CD14-positive monocyte (primary cell): Measurements from ENCODE around the gene PARP15. TPM values are rescaled to one million over a fixed set of nuclear protein-coding genes. Genes with fewer than 3 reads are reported as not detected.

Source experiments
- DNase-seq, 3 donors: peaks; one replicate each; pipeline ENCODE4 v3.0.0-alpha.2; 2011 to 2022
- H2AFZ ChIP-seq: 2 replicates; pipeline ENCODE4 v1.6.0; 2012; ENCODE audit warnings: mild to moderate bottlenecking, low read depth, low read length, inconsistent platforms; ENCODE audit not compliant: insufficient read depth, poor library complexity, severe bottlenecking
- H3K27ac ChIP-seq, 2 donors: 1 replicate in 1 of 2; 2 replicates in 1 of 2; pipeline ENCODE4 v1.5.1; 2012 to 2013; ENCODE audit warnings: low read length in 2 of 2, control low read depth in 1 of 2, inconsistent platforms in 1 of 2, low read depth in 1 of 2, mild to moderate bottlenecking in 1 of 2
- H3K27me3 ChIP-seq, 2 donors: one replicate each; pipeline versions ENCODE4 v1.6.0 to v1.6.1; 2011 to 2013; ENCODE audit warnings: low read length in 2 of 2; ENCODE audit not compliant: control insufficient read depth in 2 of 2, insufficient read depth in 2 of 2
- H3K36me3 ChIP-seq, 2 donors: replicated peaks in 1 of 2; 1 replicate in 1 of 2; 2 replicates in 1 of 2; pipeline versions ENCODE4 v1.5.1 to v1.6.1; 2012 to 2013; ENCODE audit warnings: low read length in 2 of 2, control low read depth in 1 of 2, inconsistent platforms in 1 of 2, mild to moderate bottlenecking in 1 of 2; ENCODE audit not compliant: insufficient read depth in 2 of 2, control insufficient read depth in 1 of 2
- H3K4me1 ChIP-seq, 2 donors: 1 replicate in 1 of 2; 2 replicates in 1 of 2; pipeline versions ENCODE4 v1.5.1 to v1.6.1; 2012 to 2013; ENCODE audit warnings: low read length in 2 of 2, control low read depth in 1 of 2, inconsistent platforms in 1 of 2, mild to moderate bottlenecking in 1 of 2, moderate library complexity in 1 of 2; ENCODE audit not compliant: insufficient read depth in 2 of 2, control insufficient read depth in 1 of 2
- H3K4me2 ChIP-seq: replicated peaks from 2 replicates; pipeline ENCODE3; 2012; ENCODE audit warnings: low read length, moderate library complexity, mild to moderate bottlenecking; ENCODE audit not compliant: poor library complexity, severe bottlenecking; ENCODE audit errors: extremely low read depth
- H3K4me3 ChIP-seq, 3 experiments: fragments of 200-600 bp in 1 of 3; sonication (generic) in 1 of 3; replicated peaks in 1 of 3; 1 replicate in 2 of 3; 2 replicates in 1 of 3; pipeline ENCODE4 v1.5.1; 2011 to 2013; ENCODE audit warnings: low read length in 3 of 3, mild to moderate bottlenecking in 3 of 3, control low read depth in 2 of 3, low read depth in 2 of 3, inconsistent platforms in 1 of 3, moderate library complexity in 1 of 3
- H3K79me2 ChIP-seq: 2 replicates; pipeline ENCODE4 v1.6.0; 2012; ENCODE audit warnings: mild to moderate bottlenecking, control low read depth, inconsistent platforms, low read length, moderate library complexity; ENCODE audit not compliant: insufficient read depth
- H3K9ac ChIP-seq: 2 replicates; pipeline ENCODE4 v1.6.0; 2017; ENCODE audit warnings: low read length, mild to moderate bottlenecking; ENCODE audit not compliant: insufficient read depth, poor library complexity, severe bottlenecking
- H3K9me3 ChIP-seq, 2 donors: replicated peaks in 1 of 2; 1 replicate in 1 of 2; 2 replicates in 1 of 2; pipeline versions ENCODE4 v1.5.1 to v1.6.1; 2012 to 2013; ENCODE audit warnings: low read length in 2 of 2, control low read depth in 1 of 2; ENCODE audit not compliant: control insufficient read depth in 1 of 2, insufficient read depth in 1 of 2
- H4K20me1 ChIP-seq: 2 replicates; pipeline ENCODE4 v1.6.0; 2012; ENCODE audit warnings: mild to moderate bottlenecking, low read length, control low read depth, moderate library complexity; ENCODE audit not compliant: insufficient read depth
- H3K27ac Mint-ChIP-seq, 7 donors: one replicate each; pipeline ENCODE4 v1.8.0; 2020; ENCODE audit warnings: mild to moderate bottlenecking in 7 of 7, mixed read lengths in 7 of 7, moderate library complexity in 6 of 7, inconsistent platforms in 2 of 7
- H3K27me3 Mint-ChIP-seq, 3 donors: one replicate each; pipeline ENCODE4 v1.8.0; 2021 to 2022; ENCODE audit warnings: low read depth in 3 of 3, mild to moderate bottlenecking in 3 of 3, mixed read lengths in 3 of 3, moderate library complexity in 3 of 3, inconsistent platforms in 1 of 3
- H3K36me3 Mint-ChIP-seq, 2 donors: one replicate each; pipeline ENCODE4 v1.8.0; 2020; ENCODE audit warnings: mixed read lengths in 2 of 2, inconsistent platforms in 1 of 2, mild to moderate bottlenecking in 1 of 2
- H3K4me1 Mint-ChIP-seq: one replicate; pipeline ENCODE4 v1.8.0; 2020; ENCODE audit warnings: mild to moderate bottlenecking, mixed read lengths
- H3K4me3 Mint-ChIP-seq, 2 donors: one replicate each; pipeline ENCODE4 v1.8.0; 2020; ENCODE audit warnings: mild to moderate bottlenecking in 2 of 2, mixed read lengths in 2 of 2, moderate library complexity in 1 of 2
- H3K9me3 Mint-ChIP-seq, 7 donors: one replicate each; pipeline ENCODE4 v1.8.0; 2020 to 2022; ENCODE audit warnings: mixed read lengths in 7 of 7, mild to moderate bottlenecking in 6 of 7, moderate library complexity in 6 of 7, inconsistent platforms in 2 of 7
- CTCF ChIP-seq: fragments of 200-600 bp; IDR thresholded peaks from one replicate; pipeline ENCODE4 v1.8.0; 2022; ENCODE audit warnings: antibody characterized with exemption, mild to moderate bottlenecking
- WGBS: methylation state at CpG from one replicate; pipeline ENCODE4 v1.1.5; 2013; ENCODE audit warnings: missing lambda C conversion rate; ENCODE audit not compliant: insufficient coverage; 5-methylcytosine and 5-hydroxymethylcytosine counted together
- intact Hi-C, 2 donors: fragments of 100-400 bp; cut with micrococcal nuclease; formaldehyde crosslinking; loops; one replicate each; pipeline versions ENCODE4 v1.15.0 to v1.15.1; 2023
- polyA plus RNA-seq, 3 donors: library from polyadenylated mRNA; depleted of rRNA in 1 of 3; unstranded in 2 of 3; stranded (reverse) in 1 of 3; fragments of 300-500 nt in 2 of 3; fragments of >200 nt in 1 of 3; fragmentation: Illumina TruSeq in 2 of 3; gene quantifications; 1 replicate in 2 of 3; 2 replicates in 1 of 3; pipeline ENCODE4 v1.2.3, GENCODE V29; 2012 to 2021

The PARP15 gene
- polyA plus RNA-seq, 3 donors, result 0.23 to 4.4 (median 0.28) TPM

- H3K4me1 Mint-ChIP-seq, result peaks cover 3% of the 10 kb centered on the region
- peaks cover 0 to 2% (median 0%) of the 10 kb centered on the region in 3 donors for H3K27me3 Mint-ChIP-seq
- H3K27me3 ChIP-seq, result no peaks in the 10 kb centered on the region
- no peaks in the 10 kb centered on the region for H4K20me1 ChIP-seq
- H3K4me2 ChIP-seq, result no peak overlapping the region
- no peaks in the 10 kb centered on the region for H3K79me2 ChIP-seq
- H2AFZ ChIP-seq, result no peak overlapping the region
- WGBS, result 91% methylated on average over 7 of the region's 8 CpGs
- H3K27ac ChIP-seq, result no peak overlapping the region
- H3K27ac Mint-ChIP-seq, result no peak overlapping the region
- no peak overlapping the region for H3K9ac ChIP-seq
- H3K9me3 ChIP-seq, result no peaks in the 10 kb centered on the region
- no peaks in the 10 kb centered on the region for H3K36me3 ChIP-seq
- H3K9me3 Mint-ChIP-seq, result no peaks in the 10 kb centered on the region
- no peak overlapping the region for H3K4me3 Mint-ChIP-seq
- no peak for DNase-seq
- no peak for TF ChIP-seq CTCF
- H3K4me1 ChIP-seq, result no peaks in the 10 kb centered on the region
- intact Hi-C loops, result no loop called here
- no peak overlapping the region for H3K4me3 ChIP-seq
- peaks cover 0 to 21% of the 10 kb centered on the region in 2 donors for H3K36me3 Mint-ChIP-seq
Observed at GRCh38 chr3:122623031-122623829, 45.8 kb downstream of the PARP15 start.

- peaks cover 7% of the 10 kb centered on the region for H3K4me1 Mint-ChIP-seq
- Histone ChIP-seq H3K4me3 (no peak overlapping the region), H4K20me1 (no peaks in the 10 kb centered on the region), H3K27me3 (no peaks in the 10 kb centered on the region), H3K79me2 (no peaks in the 10 kb centered on the region), H3K9me3 (no peaks in the 10 kb centered on the region), H3K36me3 (no peaks in the 10 kb centered on the region), H3K9ac (no peak overlapping the region), H3K27ac (no peak overlapping the region), H3K4me2 (no peak overlapping the region), H3K4me1 (no peaks in the 10 kb centered on the region), H2AFZ (no peak overlapping the region)
- peak overlapping the region in 1 of 7 donors; percentile 18 for H3K27ac Mint-ChIP-seq
- no peak for TF ChIP-seq CTCF
- H3K36me3 Mint-ChIP-seq, result peaks cover 0 to 13% of the 10 kb centered on the region in 2 donors
- intact Hi-C loops, result no loop called here
- DNase-seq, result no peak
- H3K9me3 Mint-ChIP-seq, result no peaks in the 10 kb centered on the region
- H3K4me3 Mint-ChIP-seq, result no peak overlapping the region
- peaks cover 0 to 2% (median 0%) of the 10 kb centered on the region in 3 donors for H3K27me3 Mint-ChIP-seq
- 100% methylated on average over 4 of the region's 6 CpGs for WGBS
Observed at GRCh38 chr3:122626515-122627180, 49.2 kb downstream of the PARP15 start.
